Epidermal melanocyte (primary cell): Measurements from ENCODE around the gene FSTL4.
"Not testable (repeated sequence)": the region's sequence is repeated elsewhere in the genome, so short reads cannot be mapped to it uniquely, and the experiment has no call there.

Source experiments
- DNase-seq: peaks from one replicate; pipeline ENCODE4 v3.0.0; 2011; ENCODE audit warnings: low spot score; ENCODE audit not compliant: insufficient read length

Gene FSTL4

DNA sequence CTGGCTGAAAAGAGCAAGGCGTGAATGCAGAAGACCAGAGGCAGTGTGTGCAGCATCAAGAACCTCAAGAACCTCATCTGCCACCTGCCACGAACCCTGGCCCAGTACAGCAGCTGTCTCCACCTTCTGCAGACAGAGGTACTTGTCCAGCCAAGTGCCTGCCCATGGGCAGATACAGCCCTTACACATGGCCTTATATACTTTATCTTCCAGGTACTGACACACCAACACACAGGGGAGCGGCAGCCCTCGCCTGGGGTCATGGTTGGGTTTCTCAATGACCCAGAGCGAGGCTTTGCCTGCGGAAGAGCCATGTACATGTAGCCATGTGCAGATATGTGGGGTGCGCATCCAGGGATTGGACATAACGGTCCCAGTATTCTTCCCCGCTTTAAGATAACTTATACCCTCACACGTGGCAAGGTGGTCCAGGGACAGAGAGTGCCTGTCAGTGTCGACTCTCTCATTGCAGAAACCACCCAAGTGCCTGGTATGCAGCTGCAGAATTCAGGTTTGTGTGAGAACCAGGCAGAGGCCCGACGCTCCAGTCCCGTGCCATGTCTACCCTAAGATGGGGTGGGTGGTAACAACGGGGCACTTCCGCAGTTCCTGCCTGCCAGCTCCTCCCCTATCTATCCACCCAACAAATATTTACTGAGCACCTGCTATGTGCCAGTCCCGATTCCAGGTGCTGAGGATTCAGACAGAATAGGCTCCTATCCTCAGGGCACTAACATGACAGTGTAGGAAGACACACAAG, 206.9 kb downstream of the FSTL4 start:
- no peak for DNase-seq

DNA sequence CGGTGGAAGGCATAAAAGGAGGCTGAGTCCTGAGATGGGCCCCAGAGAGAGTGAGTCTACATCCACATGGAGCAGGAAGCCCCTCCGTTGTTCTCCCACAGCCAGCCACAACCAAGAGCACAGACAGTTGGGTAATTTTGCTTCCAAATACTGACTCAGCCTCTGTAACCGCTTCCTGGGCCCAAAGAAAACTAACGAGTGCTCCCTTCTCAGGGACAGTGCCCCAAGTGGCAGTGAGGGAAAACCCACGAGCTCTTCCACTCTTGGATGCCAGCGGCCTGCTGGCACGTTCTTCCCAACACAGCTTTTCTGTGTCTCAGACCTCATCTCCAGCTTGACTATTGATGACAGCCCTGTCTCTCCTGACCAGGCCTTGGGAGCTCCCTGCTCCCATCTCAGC, 207.6 kb downstream of the FSTL4 start:
- DNase-seq: no peak

DNA sequence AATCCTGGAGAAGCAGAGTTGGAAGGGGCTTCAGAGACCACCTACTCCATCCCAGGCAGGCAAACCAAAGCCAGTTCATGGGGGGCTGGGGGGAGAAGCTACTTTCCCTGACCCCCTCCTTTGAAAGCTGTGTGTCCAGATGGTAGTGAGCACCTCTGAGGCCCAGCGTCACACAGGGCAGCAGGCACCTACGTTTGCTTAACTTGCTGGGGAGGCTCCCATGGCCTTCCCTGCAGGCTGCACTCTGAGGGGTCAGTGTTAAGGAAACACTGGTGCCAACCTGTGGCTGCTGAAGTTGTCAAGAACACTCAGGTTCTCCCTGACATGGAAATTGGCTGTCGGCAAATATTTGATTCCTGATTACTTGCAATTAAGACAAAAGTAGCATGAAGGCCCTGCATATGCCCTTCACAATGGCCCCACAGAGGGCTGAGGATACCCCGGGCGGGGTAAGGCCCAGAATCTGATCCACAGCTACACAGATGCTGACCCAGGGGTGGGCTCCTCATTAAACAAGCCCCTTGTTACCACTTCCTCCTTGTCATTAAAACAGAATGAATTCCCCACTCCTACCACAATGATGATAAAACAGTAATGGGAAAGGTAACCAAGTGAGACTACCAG, 208.5 kb downstream of the FSTL4 start:
- no peak for DNase-seq

DNA sequence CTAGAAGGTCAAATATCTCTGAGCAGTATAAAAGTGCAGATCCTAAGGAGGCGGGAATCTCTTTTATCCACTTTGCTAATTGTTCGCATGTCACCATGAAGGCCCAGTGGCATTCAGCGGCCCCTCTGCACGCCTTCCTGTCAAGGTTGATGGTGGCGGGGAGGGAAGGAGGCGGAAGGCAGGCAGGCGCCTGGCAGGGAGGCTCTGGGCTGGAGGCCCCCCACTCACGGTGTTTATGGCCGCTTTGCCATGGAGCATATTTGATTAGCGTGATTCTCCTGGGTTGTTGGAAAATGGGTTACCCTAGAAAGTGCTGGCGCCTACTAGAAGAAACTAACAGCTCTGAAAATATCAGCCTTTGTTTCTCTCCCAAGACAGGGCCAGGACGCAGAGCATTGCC, 209.6 kb downstream of the FSTL4 start:
- no peak for DNase-seq

DNA sequence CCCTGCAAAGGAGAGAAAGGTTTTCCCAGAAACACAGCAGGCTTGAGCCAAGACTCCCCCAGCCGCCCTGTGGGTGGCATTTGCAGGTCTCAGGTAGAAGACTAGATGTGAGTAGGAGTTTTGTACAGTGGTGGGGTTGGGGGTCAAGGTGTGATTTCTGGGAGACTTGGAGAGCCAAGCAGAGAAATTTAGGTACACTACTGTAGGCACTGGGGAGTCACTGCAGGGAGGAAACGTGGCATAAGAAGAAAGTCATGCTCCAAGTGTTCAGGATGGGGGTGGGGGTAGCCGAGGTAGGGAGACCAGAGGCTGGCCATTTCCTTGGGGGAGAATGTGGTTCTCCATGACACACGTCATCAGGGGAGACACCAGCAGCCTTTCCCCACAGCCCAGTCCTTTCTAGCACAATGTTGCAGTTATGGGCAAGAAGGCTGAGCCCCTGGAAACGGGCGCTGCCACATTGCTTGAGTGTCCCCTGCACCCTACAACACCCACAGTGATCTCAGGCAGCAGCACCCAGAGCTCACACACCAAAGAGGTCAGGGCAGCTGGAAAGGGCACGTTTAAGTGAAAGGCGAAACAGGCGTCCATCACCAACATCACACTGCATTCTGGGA, 210.5 kb downstream of the FSTL4 start:
- DNase-seq: no peak

DNA sequence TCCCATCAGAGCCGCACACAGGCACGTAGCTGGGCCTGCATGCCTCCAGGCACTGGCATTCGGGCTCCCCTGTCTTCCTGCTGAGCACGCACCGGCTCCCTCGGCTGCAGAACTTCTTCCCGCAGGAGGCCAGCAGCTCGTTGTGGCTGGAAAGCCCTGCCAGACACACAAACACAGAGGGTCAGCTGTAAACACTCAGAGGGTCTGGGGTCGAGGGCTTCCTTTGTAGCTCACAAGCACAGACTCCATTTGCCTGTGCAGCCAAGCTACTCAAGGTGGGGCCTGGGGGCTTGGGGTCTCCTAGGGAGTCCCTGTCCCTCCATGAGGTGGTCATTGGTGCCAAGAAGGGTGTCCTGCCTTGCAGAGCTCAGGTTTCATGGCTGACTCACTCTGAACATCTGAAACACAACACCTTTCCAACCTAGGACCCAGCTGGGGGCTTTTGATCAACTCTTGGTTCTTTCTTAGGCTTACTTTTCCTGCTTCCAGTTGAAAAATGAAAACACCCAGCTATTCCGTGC, 211.4 kb downstream of the FSTL4 start:
- no peak for DNase-seq

DNA sequence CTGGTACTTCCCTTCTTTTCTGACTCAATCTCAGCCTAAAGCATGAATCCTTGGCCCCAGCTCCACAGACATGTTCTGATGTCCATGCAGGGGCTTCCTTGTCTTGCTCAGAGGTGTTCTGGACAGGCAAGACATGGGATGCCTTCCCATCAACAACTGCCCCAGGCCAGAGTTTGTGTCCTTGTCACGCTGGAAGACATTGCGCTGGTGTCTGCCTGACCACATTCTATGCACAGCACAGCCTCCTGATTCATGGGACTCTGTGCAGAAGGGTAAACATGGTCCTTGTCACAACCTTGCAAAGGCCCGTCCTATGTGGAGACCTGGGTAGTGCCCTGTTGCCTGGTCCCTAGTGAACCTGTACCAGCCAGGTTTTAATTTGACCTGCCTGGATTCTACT, 212.2 kb downstream of the FSTL4 start:
- no peak for DNase-seq

DNA sequence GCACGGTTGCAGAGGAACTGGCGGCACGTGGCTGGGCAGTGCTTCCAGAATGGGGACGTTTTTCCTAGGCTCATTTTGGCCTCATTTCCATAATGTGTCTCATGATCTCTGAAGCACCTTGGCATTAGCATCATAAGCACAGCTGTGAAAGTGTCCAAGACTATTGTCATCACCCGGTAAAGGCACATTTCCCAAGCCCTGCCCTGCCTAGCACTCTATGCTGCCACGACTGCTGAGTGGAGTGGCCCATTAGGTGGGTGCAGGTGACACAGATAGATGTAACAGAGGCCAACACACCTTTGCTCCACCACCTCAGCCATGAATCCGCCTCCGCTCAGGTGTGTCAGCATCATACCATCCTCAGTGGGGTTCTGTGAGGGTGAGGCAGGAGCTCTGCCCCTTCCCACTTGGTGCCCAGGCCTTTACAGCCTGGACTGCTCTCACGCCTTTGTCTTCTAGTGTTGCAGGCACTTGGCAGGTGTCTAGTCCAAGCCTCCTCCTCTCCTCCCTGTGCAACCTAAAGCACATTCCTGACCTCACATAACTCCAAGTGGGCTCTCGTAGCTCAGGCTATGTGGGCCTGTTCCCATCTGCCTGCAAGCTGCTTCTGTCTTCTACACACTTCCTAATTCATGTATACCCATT, 213.0 kb downstream of the FSTL4 start:
- no peak for DNase-seq

DNA sequence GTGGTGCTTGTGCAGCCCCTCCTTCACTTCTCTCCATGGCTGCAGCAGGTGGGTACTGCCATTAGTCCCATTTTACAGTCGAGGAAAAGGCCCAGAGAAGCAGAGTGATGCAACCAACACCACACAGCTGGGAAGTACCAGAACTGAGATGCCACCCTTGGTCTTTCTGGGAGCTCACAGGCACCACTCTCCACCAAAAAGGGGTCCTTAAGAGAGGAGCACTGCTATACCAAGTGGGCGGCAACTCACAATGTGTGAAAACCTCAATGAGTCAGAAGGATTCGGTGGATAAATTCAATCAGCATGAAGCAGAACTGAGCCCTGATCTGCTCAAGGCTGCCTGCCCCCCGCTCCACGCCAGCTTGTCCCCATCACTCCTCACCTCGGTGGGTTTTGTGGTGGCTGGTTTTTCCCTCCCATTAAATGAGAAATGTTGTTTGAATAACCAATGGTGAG, 213.7 kb downstream of the FSTL4 start:
- DNase-seq: no peak

DNA sequence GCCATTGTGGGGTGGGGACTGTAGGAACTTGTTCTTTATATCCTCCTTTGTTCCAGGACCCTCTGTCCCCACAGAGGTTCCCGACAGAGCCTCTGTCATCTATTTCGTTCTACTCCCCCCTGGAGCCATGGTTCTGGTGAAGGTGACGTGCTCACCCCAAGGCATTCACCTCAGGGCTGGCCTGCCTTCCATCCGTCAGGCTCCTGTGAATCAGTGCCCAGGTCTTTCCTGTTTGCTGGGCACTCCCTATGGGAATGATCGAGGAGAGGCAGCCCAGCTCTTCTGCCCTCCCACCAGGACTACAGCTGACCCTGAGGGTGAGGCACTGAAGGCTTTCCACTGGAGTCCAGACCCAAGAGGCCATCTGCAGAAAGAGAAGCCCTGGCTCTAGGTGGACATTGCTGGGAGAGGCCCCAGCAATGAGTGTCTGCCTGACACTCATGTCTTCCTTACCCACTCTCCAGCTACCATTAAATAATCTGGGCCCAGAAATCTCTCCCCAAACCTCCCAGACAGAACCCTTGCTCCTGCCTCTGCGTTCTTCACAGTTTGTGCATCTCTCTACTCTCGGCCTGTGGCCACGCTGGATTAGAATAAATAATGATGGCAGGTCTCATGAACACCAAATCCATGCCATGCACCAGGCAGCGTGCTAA, 214.2 kb downstream of the FSTL4 start:
- no peak for DNase-seq

DNA sequence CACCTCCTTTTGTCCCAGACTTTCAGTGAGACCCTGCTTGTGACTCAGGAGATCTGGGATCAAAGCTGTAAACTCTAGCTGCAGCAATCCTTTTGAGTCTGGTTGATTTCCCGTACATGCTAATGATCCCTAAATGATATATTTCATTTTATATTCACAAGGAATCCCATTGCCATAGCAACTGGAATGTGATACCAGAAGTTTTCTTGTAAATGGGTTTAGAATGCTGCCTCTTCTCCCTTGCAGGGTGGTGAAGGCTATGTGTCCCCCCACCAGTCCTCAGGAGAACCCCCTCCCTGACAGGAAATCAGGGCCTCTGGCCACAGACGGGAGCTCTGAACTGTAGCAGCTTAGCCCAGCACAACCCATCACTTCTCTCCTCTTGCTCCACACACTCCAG, 215.0 kb downstream of the FSTL4 start:
- no peak for DNase-seq

DNA sequence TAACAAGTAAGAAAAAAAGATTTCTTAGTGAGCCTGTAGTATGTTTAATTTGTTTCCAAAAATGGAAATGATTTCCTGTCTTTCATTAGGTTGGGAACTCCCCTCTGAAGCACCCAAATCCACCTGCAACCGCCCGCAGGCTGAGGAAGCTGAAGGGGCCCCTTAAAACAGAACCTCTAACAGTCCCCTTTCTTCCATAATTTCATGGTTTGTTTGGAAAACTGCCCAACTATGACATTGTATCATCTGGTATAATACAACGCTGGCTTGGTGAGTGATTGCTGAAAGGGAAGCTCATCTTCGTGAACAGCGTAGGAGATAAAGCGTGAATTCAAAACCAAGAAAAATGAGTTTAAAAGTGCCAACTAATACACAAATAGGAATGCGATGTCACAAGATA, 215.5 kb downstream of the FSTL4 start:
- DNase-seq: no peak

DNA sequence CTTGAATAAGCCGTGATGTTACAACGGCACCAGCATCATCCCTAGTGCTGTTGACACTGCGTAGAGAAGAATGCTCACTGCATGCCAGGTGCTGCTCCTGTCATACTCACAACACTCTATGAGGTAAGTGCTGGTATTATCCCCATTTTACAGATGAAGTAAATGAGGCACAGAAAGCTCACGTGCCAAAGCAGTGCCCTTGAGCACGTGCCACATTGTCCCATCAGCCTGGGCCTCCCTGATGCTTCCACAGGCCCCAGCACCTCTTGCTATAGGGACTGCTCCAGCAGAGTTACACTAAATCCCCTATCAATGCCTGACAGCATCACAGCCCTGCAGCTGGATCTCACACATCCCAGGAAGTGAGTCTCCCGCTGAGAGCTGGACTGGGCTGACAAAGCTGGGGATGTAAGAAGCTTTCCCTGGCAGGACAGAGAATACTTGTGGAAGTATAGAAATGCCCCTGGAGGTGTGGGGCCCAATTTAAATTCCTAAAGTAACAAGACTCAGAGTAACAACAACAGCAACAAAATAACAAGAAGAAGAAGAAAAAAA, 216.1 kb downstream of the FSTL4 start:
- no peak for DNase-seq

DNA sequence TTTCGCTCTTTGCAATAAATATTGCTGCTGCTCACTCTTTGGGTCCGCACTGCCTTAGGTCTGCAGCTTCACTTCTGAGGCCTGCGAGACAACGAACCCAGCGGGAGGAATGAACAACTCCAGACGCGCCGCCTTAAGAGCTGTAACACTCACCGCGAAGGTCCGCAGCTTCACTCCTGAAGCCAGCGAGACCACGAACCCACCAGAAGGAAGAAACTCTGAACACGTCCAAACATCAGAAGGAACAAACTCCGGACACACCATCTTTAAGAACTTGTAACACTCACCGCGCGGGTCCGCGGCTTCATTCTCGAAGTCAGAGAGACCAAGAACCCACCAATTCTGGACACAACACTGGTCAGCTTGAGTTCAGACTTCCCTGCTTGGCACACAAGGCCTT, 217.1 kb downstream of the FSTL4 start:
- DNase-seq: not testable (repeated sequence)

DNA sequence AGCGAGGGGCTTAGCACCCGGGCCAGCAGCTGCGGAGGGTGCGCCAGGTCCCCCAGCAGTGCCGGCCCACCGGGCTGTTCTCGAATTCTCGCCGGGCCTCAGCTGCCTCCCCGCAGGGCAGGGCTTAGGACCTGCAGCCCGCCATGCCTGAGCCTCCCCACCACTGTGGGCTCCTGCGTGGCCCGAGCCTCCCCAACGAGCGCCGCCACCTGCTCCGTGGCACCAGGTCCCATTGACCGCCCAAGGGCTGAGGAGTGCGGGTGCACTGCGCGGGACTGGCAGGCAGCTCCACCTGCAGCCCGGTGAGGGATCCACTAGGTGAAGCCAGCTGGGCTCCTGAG, 217.9 kb downstream of the FSTL4 start:
- not testable (repeated sequence) for DNase-seq

DNA sequence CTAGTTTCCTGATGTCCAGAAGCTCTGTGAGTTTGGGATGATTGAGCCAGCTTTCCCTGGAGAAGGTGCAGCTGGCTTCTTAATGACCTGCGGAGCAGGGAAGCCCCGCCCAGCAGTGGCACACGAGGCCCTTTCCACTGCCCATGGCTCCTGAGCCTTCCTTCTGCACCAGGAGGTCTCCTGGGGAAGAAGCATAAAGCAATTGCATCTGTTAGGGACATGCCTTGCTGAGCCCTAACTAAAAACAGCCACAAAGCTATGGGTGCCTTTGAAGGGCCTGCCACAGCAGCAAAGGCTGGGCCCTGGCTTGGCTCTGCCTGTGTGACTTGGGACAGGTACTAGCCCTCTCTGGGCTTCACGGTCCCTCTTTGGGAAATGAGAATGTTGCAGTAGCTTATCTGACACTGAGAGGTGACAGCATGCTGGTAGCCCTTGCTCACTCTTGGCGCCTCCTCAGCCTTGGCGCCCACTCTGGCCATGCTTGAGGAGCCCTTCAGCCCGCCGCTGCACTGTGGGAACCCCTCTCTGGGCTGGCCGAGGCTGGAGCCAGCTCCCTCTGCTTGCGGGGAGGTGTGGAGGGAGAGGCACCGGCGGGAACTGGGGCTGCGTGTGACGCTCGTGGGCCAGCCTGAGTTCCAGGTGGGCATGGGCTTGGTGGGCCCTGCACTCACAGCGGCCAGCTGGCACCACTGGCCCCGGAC, 218.4 kb downstream of the FSTL4 start:
- no peak for DNase-seq

DNA sequence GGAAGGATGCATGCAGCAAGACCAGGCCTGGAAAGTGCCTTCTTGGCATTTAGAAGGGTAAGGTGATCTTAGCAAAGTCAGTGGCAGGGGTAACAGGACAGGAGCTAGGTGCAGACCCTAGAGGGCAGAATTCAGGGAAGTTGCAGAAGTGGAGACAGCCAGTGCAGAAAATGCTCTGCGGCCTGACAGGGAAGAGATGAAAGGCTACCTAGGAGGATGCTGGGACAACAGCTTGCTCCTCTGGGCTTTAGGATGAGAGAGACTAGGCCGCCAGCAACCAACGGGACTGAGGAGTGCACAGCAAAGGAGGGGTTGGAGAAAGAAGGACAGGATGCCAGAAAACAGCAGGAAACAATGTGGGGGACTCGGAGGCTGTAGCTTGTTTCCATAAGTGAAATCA, 219.9 kb downstream of the FSTL4 start:
- no peak for DNase-seq

DNA sequence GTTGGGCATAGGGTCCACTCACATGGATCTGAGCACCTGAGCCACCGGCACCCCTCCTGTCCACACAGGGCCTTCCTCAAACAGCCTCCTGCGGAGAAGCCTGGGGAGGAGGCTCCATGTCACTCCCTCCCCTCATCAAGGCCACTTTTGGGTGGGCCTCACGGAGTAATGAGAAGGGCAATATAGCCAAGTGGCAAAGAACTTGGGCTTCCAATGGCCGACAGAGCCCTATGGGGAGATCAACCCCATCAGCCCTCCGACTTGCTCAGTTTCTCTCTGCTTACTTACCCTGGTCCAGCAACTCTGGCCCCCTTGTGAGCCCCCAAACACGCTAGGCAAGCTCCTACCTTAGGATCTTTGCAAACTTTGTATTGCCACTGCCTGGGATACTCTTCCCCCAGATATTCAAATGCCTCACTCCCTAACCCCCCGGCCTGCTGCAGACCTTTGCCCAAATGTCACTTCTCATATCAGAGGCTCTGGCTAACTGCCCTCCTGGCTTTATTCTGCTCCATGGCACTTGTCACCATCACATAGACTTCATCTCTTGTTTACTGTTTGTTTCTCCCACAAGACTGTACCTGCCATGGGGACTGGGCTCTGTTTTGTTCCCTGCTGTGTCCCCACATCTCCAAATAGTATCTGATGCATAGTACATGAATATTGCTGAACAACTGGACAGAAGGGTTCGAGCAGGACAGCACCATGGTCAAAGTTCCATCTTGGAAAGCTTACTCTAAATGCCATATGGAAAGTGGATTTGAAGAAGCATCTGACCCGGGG, 220.8 kb downstream of the FSTL4 start:
- no peak for DNase-seq

DNA sequence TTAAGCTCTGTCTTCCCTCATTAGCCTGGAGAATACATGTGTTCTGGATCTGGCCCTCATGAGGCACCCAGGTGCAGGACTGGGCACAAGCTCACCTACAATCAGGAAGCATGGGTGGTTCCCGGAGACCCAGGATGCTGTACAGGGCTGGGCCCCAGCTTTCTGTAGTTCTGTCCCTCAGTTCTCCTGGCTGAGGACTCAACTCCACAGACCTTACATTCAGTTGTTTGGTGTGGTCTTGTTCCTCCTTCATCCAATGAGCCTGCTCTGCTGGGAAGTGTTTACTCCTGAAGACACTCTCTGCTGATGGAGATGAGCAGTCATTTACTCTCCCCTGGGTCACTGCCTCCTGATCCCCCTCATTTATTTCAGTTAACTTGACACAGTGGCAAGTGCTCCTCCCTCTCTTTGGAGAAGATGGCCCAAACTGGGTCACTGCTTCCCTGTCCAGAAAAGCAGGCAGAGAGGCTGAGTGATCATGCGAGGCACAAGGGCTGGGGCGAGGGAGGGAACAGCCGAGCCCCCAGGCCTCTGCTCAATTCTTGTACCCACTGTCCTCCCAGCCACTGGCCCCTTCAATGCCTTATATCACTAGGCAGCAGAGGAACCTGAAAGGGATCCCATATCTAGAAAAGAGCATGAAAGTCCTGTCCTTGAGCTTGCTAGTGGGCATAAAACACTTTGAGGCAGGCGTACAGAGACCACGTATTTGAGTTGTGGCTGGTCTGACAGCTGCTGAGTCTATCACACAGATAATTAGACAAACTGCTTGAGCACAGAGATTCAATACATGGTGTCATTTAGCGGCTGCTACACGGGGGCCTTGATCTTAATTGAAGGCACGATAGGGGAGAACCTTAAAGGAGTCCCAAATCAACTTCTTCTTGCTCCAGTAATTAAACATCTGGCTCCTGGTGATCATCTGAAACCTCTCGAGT, 221.7 kb downstream of the FSTL4 start:
- DNase-seq: no peak
